NCI-H345 (cell line): ENCODE results near the gene SERF2.

ENCODE experiments used
- DNase-seq: peaks from one replicate; lab custom pipeline; 2025; lab: John Stamatoyannopoulos, UW

Gene SERF2

DNA sequence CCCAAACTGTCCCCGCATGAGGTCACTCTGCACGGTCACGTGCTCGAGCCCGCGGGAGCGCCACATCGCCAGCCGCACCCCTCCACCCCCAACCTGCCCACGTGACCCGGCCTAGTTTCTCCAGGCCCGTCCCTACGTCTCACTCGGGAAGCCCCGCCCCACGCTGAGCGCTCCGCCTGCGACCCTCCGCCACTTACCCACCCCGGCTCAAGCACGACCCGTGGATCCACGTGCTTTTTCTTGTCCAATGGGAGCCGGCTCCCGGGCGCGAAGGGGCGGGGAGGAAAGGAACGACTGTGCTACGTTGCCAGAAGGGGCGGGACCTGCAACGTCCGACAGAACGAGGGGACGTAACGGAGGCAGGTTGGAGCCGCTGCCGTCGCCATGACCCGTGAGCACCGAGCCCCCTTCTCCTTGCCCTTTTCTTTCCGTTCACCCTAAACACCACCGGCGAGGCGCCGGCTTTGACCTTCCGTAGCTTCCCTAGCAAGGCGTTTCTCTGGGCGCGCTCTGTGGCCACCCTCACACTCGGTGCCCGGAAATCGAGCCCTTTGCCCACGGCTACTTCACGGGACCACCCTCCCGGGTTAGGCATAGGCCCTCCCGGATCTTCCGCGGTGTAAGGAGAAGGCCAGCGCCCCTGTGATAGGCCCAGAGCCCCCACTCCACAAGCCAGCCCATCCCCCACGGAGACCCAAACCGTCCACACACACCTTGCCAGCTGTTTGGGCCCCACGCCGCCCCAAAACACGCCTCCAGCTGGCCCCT lies at the start of gene SERF2:
TSS of gene SERF2 (plus strand) at position 328 of the 768 bp plus-strand sequence. CDS start at position 385, 57 bp downstream.
- peak; percentile 99 for DNase-seq

DNA sequence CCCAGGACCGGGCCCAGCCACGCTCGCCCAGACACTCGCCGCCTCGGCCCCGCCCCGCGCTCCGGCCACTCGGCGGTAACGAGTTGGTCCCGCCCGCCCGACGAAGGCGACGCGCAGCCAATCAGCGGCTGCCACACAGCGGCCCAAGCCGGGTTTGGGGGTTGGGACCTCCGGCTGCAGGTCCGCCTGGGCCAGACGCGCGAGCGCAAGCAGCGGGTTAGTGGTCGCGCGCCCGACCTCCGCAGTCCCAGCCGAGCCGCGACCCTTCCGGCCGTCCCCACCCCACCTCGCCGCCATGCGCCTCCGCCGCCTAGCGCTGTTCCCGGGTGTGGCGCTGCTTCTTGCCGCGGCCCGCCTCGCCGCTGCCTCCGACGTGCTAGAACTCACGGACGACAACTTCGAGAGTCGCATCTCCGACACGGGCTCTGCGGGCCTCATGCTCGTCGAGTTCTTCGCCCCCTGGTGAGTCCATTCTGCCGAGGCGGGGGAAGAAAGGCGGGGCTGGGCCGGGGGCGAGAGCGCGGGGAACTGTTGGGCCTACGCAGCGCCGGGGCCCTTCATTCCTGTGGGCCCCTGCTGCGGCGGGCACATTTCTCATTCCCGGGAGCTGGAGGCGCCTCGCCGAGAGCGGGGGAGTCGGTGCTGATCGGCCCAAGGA lies 45.7 kb upstream of the SERF2 start, which contains the start of gene PDIA3:
TSS of gene PDIA3 (plus strand) at position 194 of the 658 bp plus-strand sequence. CDS start at position 296, 102 bp downstream.
- DNase-seq = peak; percentile 83

DNA sequence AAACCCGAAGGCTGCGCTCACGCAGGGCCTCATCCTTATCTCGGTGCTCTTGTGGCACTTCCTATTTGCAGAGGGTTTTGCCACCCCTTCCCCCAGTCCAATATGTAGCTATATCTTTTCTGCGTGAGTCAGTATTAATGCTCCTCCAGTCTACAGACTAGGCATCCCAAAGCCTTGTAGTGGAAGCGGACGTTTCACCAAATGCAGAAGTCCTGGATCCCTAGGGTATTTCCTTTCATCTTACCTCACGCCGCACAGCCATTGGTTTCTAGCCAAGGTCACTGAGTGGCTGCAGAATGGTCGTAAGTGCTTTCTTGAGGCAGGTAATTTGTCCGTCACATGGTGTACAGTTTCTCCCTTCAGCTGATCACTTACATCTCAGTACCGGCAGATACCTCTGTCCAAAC lies 45.2 kb upstream of the SERF2 start:
- peak; percentile 9 for DNase-seq

DNA sequence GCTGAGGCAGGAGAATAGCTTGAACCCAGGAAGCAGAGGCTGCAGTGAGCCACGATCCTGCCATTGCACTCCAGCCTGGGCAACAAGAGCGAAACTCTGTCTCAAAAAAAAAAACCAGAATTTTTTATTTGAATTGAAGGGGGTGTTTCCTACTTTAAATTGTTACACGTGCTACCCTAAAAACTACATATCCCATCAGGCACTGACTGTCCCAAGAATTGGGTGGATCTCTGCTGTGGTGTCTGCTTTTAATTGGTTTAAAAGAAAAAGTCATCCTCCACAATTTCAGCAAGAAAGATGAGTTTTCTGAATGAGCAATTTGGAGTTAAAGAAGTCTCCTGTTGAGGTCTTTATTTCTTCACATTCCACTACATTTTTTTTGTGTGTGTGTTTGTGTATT lies 43.7 kb upstream of the SERF2 start:
- no peak for DNase-seq

DNA sequence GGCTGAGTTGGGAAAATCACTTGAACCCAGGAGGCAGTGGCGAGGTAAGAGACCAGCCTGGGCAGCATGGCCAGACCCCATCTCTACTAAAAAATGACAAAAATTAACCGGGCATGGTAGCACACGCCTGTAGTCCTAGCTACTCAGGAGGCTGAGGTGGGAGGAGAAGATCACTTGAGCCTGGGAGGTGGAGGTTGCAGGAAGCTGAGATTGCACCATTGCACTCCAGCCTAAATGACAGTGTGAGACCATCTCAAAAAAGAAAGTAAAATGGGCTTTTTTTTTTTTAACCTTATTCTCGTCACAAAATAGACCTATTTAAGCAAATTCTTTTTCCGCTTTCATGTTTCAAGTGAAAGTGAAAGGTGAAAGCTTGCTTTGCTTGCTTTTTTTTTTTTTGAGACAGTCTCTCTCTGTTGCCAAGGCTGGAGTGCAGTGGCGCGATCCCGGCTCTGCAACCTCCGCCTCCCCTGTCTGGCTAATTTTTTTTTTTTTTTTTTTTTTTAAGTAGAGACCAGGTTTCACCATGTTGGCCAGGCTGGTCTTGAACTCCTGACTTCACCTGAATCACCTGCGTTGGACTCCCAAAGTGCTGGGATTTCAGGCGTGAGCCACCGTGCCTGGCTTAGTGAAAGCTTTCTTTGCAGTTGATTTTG lies 42.3 kb upstream of the SERF2 start:
- no peak for DNase-seq

DNA sequence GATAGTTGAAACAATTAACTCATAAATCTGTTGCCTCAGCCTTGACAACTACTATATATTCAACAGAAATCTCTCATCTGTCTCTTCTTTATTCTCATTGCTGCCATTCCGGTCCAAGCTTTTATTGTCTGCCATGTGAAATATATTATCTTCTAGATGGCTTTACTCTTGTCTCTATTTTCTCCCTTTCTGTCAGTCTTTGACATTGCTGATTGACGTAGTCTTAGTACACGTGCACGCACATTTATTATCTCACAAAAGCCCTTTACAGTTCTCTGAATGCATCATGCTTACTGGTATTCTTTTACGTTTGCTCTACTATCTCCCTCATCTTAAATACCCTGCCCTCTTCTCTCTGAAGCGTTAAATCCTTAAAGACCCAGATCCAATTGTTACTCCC lies 40.2 kb upstream of the SERF2 start:
- no peak for DNase-seq

DNA sequence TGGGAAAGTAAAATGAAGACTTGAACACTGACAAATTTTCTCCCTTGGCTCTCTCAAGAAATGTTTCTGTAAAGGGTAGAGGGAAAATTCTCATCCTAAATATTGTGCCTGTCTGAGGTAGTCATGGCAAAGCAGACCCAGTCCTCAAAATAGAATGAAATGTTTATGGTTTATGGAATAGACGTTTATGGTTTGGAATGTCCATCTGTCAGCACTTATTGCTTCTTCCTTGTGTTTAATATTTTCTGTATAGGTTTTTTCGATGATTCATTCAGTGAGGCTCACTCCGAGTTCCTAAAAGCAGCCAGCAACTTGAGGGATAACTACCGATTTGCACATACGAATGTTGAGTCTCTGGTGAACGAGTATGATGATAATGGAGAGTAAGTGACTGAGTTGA lies 29.3 kb upstream of the SERF2 start:
- DNase-seq = no peak

DNA sequence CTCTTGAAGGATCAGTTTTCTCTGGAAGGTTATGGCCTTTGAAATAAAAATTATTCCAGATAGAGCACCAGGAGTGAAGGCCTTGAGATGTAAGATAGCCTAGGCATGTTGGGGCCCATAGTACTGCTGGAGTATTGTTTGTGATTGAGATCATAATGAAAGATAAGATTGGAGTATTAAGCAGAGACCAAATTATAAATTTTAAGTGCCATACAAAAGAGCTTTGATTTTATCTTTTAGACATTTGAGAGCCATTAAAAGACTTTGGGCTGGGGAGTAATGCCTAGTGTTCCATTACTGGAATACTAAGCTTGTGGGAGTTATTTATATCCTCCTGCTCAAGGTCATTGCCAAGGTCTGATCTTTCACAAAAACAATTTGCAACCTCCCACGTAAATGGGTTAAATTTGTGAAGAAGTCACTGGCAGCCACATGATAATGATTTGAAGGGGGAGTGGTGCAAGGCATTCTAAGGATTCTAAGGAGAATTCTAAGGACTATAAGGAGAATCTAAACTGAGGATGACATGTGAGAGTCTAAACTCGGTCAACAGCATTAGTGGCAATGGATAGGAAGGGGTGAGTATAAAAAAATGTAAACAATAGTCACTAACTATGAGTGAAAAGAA lies 28.2 kb upstream of the SERF2 start:
- no peak for DNase-seq

DNA sequence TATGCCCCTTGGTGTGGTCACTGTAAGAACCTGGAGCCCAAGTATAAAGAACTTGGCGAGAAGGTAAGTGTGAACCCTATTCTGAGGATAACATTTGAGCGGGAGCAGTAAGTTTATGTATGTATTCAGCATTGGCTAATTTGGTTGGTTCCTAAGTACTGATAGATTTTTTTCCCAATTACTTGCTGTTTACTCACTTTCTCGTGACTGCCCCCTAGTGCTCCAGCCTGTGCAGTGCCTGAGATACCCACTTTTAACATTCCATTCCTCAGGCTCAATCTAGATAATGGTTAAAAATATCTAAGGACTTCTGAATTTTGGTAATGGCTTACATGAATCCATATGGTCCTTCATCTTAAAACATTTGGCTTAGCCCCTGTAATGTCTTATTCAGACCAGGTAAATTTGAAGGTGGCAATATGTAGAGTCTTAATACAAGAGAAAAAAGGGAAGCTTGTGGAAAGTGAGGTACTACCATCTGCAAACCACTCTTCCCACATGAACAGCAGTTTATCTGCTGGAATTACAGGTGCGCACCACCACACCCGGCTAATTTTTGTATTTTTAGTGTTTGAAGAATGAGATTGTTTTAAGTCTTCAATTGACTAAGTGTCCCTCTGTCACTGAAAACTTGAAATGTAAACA lies 22.4 kb upstream of the SERF2 start:
- DNase-seq = peak; percentile 22

DNA sequence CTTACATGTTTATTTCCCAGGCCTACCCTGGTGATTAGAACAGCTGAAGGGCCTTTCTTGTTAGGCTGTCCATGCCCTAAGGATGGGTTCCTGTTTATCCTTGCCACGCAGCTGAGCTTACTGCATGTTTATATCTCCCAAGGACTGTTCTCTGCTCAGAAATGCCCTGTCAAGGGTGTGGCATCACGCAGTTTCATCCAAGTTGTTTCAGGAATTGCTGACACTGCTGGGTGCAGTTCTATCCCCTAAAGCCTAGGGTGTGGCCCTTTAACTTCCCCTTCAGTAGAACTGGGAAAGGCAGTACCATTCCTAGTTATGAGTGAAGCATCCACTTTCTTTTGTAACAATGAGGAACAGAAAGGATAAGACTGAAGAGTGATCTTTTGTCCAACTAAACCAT lies 20.3 kb upstream of the SERF2 start:
- DNase-seq = no peak

DNA sequence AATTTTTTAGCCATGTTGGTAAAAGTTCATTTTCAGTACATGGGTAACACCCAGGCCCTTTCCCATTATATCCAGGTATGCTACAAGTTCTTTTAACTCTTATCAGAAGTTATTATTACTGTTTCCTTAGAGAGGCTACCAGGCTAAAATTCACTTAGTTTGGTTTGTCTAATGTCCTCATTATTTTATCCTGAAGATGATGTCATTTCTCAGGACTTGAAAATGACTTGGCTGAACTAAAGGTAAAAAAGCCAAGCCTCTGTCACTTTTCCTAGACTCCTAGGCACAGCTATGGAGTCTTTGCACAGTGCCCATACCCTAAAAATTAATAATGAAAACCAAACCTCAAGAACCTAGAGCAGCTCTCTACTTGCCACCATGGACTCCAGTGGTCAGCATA lies 19.5 kb upstream of the SERF2 start:
- DNase-seq = no peak

DNA sequence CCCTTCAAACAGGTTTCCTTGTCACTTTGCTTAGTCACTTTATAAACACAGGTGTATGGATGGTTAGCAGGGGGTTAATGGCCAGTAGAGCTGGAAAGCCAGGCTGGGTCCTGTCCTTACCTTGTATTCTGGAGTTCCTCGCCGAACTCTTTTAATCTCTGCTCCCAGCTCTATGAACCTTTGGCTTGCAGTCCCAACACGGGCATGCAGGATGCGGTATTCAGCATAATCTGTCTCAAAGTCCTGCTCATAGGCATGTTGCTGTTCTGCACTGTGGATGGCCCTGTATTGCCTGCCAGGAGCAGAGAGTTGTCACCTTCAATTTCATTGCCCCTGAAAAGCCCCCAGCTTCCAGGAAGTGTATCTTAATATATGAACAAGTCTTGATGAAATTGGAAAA lies 18.1 kb upstream of the SERF2 start:
- DNase-seq = no peak

DNA sequence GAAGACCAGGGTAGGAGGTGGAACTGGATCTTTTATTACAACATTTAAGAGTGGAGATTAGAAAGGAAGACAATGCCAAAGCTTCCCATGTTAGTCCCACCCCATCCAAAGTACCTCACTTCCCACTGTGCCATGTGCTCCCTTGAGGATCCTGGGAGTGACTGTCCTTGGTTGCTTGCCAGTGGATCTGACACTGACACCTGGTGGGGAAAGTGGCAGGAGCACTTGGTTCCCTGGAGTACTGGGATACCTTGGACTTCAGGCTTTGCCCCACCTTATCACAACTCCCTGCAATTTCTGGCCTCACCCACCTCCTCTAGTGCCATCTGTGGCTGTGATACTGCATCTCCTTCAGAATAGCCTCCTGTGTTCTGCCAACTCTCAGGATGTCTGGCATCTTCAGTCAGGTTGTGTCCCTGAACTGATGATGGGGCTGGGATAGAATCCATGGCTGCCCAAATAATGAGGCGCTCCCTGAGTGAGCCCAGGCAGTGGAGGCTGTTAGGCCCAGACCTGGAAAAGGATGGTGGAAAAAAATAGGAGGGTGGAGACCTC lies 16.6 kb upstream of the SERF2 start:
- DNase-seq = peak; percentile 82

DNA sequence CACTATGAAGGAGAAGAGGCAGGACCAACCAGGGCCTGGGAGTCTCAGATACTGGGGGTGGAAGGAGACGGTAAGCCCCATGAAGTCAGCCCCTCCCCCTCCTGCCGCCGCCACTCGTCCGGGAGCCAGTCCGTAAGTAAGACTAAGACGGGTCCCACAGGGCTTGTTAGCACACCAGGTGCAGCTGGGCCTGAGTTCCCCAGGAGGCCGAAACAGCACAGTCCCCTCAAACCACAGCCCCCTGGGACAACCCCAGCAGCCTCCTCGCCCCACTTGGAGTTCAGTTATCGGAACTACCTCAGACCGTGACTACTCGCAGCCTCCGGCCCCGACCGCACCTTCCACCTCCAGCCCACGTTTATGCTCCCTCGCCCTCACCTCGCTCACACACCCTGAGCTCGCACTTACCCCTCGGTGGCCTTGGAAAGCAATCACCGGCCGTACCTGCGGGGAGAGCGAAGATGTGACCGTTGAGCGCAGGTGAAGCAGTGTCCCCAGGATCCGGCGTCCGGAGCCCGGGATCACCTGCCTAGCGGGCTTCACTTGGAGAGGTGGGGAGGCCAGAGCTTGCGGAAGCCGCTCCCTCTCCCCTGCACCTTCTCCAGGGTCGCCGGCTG lies 15.9 kb upstream of the SERF2 start:
- peak; percentile 37 for DNase-seq

DNA sequence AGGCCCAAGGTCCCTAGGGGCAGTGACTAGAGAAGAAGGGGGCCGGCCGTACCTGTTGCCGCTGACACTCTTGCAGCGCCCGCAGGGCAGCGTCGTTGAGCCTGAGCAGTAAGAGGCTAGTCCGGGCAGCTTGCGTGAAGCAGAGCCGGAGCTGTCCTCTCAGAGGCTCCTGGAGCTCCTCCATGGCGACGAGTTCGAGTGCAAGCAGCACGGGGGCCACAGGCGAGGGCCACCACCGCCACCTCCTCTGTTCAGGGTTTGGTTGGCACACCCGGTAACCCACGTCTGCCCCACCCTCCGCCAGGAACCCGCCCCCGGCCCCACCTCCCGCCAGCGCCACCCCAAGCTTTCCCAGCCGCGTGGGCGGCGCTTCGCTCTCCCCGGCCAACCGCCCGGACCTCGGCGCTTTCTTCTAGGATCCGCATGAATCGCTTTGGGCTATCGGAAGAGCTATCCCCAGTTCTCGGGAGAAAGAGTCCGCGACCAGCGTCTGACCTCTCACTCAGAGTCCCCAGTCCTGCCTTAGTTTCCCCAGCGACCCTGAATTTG lies 15.3 kb upstream of the SERF2 start, which contains the start of gene ELL3:
TSS of gene ELL3 (minus strand) at position 249 of the 549 bp plus-strand sequence. CDS start at position 184, 65 bp downstream.
- peak; percentile 87 for DNase-seq

DNA sequence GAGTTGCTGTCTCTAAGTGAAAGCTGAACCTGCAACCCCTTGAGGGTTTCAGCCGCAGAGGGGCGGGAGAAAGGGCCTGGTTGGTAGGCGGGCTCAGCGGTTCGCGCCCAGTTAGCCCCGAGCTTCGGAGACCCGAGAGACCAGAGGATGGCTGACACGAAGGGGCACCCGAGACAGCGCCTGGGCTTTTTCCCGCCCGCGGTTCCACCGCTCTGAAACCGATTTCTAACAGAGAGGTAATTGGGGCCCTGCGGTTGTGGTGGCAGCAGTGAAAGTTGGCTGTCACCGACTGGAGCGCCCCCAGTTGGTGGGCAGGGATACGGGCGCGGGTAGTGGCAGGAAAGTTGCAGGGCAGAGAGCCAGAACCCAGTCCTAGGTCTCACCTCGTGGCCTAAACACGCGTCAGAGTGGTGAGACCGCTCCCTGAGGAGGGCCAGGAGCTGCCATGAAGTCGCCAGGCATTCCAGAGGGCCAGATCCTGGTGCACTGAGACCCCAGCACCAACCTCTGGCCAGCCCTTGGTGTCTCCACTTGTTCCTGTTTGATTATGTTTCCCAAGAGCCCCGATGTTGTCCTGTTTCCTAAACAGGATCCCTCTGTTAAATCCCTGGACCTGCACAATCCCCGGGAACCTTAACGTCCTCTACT lies 14.7 kb upstream of the SERF2 start:
- DNase-seq = peak; percentile 86

DNA sequence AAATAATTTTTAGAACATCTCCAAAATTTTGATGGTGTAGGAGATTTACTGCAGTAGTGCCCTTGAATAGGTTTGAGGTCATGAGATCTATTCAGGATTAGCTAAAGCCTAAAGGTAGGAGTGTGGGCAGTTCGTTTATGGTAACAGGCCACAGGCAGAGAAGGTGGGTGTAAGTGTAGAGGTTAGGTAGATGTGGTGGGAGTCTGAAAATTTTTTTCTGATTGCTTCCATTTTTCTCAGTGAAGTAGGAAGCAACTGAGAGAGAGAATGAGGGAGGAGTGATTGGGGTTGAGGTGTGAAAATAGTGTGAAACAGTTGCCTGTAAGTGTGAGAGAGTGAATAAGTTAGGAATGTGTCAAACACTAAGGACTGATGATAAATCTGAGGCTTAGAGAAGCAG lies 13.1 kb upstream of the SERF2 start:
- DNase-seq = no peak

DNA sequence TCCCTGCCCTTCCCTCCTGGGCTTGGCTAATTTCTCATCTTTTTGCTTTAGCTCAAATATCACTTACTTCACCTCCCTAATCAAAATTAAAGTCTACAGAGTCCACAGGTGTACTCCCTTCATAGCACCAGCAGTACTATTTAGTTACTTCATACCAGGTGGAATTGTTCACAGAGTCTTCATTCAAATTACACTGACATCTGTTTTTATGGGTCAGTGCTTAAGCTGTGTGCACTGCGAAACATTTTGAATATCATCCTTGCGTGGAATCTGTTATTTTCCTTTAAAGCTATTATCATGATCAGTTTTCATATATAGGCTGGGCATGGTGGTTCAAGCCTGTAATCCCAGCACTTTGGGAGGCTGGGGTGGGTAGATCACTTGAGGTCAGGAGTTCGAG lies 2.7 kb upstream of the SERF2 start:
- no peak for DNase-seq

DNA sequence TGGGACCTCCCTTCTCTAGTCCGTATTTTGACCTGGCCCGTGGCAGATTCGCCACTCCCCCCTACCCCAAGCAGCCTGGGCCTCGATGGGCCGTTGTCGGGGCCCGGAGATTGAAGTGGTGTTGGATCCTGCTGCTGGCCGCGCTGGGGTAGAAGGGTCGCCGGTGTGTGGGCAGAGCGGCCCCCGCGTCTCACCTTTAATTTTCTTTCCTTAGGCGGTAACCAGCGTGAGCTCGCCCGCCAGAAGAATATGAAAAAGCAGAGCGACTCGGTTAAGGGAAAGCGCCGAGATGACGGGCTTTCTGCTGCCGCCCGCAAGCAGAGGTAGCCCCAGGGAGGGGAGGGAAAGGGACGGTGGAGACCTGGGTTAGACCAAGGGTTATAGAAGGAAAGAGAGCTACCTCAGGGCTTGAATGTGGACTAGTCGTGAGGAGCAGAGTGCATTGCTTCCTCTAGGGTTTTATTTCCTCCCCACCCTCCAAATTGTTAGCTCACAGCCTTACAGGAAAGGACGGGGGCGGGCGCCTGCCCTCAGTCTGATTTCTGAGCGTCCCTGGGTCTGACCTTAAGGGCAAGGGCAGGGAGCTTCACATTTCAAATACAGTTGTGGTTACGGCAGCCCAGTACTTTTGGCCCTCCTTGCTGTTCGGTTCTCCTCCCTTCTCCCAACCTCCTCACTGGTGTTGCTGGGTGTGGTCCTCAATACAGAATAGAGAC lies 799 bp downstream of the SERF2 start:
- DNase-seq = peak; percentile 17

DNA sequence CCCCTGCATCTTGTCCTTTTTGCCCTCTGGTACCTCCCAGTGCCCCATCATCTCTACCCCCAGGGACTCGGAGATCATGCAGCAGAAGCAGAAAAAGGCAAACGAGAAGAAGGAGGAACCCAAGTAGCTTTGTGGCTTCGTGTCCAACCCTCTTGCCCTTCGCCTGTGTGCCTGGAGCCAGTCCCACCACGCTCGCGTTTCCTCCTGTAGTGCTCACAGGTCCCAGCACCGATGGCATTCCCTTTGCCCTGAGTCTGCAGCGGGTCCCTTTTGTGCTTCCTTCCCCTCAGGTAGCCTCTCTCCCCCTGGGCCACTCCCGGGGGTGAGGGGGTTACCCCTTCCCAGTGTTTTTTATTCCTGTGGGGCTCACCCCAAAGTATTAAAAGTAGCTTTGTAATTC lies 1.5 kb downstream of the SERF2 start:
- DNase-seq = no peak
